Fibroblast of the conjunctiva (primary cell): ENCODE results near the gene MSX1.

ENCODE experiments used
- DNase-seq: peaks from one replicate; pipeline ENCODE4 v3.0.0-alpha.2; 2010; ENCODE audit warnings: low read depth

MSX1 gene

DNA sequence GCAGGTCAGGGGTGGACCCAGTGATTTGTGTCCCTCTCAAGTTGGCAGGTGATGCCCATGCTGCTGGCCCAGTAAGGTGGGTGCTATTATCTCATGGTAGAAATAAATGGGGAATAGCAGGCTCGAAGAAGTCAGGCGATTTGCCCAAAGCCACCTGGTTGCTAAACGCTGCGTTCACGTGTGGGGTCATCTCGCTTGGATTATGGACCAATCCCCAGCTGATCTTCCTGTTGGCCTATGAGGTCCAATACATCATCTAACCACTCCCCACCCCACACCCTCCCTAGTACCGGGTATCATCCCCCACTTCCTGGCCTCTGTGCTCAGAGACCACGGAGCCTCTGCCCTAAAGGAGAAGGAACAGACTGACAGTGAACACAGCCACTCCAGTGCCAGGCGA, 18.3 kb upstream of the MSX1 start:
- no peak for DNase-seq

DNA sequence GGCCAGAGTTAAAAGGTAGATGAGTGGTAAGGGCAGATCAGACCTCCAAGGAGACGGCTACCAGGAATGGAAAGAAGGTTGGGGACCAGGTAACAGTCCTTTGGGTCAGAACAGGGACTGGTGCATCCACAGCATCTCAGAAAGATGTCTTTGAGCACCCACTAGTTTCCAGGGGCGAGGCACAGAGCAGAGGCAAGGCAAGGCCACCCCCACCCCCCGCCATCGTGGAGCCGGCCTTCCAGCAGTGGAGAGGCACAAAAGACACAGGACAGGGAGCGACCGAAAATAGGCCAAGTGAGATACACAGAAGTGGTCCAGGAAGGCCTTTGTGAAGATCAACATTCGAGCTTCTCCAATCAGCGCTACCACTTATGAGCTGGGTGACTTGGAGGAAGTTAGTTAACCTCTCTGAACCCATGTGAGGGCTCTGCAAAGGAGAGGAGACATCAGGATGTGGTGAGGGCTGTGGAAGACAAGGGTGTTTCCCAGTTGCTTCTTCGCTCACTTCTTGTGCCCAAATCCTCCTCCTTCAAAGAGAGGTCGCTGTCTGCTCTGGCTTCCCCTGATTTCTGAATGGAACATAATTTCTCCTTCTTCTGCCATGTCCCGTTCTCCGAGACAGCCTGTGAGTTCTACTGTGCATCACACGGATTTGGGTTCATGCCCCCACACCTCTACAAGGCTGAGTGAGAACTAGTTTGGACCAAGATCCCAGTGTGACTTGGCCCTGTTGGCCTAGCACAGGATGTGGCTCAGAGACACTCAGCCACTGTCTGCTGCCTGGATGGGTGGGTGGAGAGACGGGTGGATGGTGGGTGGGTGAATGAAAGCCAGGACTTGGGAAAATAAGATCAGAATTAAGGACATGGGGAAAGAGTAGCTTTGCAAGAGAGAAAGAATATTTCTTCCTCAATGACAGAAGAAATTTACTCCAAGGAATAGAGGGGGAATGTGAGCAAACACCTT, 16.7 kb upstream of the MSX1 start:
- DNase-seq = no peak

DNA sequence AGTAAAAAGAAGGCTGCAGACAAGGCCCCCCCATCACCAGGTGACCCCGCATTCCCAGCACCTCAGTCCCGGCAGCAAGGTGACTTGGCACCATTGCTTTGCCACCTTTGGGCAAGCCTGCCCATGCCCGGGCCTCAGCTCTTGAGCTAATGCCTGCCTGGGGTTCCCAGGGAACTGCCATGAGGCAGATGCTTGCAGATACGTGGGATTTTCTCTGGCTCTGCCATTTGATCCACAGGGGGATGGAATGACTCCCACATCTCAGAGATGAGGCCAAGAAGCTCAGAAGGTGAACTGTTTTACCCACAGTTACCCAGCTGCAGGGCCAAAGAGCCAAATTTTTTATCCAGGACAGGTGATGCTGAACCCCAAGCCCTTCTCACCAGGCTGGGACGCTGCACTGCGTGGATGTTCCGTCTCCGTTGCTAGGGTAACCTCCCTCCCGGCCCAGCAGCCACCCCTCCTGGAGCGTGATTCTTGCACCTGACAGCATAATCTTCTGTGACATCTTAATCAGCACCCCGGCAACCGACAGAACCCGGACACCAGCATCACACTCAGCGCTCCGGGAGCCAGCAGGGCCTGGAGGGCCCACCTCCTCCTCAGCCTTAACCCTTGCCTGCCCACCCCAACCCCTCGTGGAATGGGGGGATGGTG, 15.7 kb upstream of the MSX1 start:
- no peak for DNase-seq

DNA sequence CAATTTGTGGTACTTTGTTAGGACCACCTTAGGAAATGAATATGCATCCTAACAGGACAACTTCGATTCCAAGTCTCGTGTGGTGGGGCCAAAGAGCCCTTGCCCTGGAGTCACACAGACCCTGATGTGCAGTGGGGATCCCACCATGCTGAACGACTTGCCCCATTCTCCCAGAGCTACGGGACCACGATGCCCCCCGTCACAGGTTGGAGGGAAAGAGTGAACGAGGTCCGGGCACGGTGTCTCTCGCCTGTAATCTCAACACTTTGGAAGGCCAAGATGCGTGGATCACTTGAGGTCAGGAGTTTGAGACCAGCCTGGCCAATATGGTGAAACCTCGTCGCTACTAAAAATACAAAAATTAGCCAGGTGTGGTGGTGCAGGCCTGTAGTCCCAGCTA, 14.4 kb upstream of the MSX1 start:
- DNase-seq = no peak

DNA sequence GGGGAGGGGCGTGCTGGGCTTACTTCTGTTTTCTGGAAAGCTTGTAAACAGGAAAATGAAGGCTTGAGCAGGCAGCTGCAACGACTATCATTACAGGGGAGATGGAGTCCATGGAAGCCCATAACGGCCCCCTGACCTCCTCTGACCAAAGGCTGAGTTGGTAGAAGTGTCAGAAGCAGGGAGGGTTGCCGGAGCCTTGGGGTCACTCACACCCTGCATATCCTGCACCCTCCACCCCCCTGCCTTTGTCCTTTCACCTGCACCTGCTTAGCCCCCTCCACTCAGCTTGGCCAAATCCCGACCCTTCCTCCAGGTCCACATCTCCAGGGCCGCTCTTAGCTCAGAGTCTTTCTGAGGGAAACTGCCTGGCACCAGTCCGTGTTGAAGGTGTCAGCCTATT, 12.5 kb upstream of the MSX1 start:
- DNase-seq = no peak

DNA sequence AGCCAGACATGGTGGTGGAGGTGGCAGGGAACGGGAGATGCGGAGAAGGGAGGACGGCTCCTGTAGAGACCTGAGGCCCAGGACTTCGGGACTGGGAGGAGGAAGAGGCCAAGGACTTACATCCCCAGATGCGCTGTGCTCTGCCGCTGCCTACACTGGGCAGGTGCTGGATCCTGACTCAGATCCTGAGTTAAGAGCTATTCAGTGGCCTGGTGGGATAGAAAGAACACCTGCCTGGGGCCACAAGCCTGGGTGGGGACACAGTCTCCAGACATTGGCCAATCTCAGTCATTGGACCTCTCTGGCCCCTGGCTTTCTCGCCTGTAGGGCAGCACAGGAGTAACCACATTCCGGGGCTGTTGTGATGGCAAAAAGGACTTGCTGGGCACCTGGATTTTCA, 10.9 kb upstream of the MSX1 start:
- no peak for DNase-seq

DNA sequence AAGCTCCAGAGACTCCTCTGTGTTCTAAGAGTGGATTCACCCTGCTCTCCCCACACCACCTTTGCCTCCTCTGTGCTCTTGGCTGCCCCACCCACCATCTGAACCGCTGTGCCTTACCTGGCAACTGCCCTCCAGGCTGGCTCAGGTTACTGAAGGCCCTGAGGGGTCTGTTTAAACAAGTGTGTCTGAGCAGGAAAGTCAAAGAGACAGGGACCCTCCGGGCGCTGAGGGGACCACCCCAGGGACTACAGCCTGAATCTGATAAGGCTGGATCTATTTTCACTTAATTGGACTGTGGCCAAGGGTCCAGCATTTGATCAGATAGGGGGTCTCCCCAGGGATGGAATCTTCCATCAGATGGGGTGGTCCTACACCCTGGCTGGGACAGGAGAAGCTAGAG, 10.4 kb upstream of the MSX1 start:
- no peak for DNase-seq

DNA sequence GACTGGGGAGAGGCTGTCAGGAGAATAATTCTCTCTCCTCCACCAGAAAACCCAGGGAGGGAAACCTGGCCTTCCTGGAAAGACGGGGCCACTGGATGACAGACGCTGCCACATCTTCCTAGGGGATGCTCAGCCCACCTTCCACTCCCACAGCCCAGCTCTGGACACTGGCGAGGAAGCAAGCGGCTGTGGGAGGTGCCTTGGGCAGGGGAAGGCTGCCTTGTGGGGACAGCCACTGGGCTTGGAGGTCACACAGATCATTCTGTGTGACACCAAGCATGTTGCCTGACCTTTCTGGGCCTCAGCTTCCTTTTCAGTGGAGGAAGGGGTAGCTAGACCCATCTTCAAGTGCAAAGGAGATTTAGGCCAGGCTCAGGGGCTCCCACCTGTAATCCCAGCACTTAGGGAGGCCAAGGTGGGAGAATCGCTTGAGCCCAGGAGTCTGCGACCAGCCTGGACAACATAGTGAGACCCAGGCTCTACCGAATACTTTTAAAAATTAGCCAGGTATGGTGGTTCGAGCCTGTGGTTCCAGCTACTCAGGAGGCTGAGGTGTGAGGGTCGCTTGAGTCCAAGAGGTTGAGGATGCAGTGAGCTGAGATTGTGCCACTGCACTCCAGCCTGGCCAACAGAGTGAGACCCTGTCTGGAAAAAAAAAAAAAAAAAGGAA, 9.8 kb upstream of the MSX1 start:
- no peak for DNase-seq

DNA sequence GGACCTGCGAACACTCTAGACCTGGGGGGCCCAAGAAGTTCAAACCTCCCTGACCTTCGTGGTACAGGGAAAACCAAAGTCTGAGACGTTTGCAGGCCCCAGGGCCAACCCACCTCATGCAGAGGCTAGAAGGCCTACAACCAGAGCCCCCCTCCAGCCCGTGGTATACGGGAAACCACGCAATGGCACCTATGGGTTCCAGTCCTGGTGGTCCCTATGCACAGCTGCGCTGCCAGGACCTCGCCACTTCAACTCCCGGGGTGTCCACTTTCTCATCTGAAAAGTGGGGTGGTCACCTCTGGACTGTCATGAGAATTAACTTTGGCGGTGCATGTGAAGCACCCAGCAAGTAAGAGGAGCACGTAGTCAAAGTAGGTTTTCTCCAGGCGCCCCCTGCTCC, 8.4 kb upstream of the MSX1 start:
- DNase-seq = no peak

DNA sequence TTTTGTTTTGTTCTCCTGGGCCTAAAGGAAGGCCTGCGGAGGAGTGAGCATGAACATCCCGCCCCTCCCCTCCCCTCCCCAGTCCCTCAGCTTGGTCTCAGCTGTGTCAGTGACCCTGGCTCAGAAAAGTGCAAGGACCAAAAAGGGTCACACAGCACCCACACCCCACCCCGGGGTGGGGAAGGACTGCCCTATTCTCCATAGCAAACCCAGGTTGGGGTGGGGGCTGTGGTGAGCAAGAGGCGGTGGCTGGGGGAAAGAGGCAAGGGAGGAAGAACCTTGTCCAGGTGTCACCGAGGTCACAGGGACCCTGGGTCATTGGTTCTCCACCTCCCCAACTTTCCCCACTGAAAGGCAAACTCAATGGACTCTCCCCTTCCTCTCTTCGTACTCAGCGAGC, 7.6 kb upstream of the MSX1 start:
- no peak for DNase-seq

DNA sequence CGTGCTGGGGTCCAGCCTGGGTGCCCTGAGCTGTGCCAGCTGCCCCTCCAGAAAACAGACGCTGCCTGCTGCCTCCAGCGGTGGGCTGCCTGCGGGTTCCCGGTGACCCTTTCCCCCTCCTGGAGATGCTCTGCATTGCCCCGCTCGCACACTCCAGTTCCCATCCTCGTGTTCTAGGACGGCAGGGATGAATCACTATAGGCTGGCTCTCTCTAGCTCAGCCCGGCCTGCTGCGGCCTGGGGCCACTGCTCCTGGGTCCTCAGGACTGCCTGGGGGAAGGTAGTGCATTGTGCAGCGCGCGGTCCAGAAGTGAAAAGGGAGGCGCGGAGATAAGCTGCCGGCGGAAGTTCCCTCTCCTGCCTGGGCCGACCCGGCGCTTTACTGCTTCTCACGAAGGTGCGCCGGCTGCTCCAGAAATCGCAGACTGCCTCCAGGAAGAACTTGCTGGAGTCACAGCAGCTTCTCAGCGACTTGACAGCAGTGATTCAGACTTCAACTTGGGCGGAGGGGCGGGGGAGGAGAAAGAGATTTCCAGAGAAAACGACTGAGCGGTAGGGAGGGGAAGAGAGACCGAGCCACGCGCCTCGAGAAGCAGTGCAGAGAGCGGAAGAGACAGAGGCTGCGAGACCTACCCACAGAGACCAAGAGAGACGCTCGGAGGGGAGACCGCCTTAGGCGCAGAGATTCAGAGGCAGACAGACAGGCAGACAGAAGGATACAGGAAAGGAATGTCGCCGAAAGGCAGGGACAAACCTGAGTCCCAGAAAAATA, 6.7 kb upstream of the MSX1 start:
- DNase-seq = no peak

DNA sequence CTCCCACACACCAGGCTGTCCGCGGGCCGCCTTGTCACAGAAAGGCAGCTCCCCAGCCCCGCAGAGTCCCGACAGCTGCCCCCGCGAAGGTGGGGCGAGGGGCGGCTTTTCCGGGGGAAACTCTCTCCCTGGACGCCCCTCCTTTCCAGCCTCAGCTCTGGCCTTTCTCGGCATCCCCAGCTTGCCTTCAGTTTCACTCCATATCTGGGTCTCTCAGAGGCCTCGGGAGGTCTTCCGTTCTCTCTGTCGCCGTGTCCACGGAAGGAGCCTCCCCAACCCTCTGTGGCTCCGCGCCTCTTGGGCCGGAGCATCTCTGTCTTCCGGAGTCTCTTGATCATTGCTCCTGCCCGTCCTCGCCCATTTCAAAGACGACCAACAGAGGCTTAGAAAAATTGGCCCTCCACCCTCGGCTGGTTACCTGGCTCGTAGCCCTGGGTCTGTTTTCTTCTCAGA, 6.1 kb upstream of the MSX1 start:
- DNase-seq = no peak

DNA sequence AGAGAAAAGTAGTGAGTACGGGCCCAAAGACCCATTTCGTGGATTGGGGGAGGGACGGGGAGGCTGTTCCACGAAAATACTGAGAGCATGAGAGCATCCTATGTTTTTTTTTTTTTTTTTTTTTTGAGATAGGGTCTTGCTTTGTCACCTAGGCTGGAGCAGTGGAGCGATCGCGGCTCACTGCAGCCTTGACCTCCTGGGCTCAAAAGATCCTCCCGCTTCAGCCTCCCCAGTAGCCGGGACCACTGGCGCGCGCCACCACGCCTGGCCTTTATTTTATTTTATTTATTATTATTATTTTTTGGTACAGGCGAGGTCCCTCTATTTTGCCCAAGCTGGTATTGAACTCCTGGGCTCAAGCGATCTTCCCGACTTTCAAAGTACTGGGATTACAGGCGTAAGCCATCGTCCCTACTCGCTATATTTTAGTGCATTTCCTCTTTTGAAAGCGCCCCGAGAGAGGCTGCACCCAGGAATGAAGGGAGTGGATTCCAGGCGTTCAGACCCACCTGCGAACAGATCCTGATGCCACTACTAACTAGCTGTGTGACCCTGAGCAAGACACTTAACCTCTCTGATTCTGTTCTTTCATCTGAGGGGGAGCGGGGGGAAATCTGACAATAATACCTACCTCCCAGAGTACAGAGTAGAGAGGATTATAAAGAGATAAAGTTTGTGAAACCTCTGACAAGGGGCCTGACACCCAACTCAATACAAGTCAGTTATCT, 5.4 kb upstream of the MSX1 start:
- DNase-seq = no peak

DNA sequence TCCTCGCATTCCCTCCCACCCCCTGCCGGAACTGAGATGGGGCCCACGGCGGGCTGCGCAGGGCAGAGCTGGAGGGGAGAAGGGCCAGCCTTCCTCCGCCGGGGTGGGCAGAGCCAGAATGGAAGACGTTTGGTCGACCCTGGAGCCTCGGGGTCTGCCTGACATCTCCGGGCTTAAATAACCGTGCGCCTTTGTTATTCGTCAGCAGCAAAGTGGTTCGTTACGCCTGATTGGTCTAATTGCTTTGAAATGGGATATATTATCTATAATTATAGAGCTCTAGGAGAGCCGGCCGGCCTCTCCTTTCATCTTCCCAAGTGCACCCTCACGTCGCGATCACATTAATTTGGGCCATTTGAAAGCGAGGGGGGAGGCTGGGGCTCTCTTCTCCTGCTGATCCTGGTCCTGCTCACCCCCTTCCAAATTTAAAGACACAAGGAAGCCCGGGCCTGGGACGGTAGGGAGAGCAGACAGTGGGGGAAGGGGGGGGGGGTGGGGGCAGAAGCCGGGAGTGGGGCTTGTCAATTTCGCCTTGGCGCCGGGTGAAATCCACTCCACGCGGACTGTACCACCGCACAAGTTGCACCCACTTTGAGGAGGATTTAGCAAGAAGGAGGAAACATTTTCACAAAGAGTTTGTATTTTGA, 4.7 kb upstream of the MSX1 start:
- DNase-seq = no peak

DNA sequence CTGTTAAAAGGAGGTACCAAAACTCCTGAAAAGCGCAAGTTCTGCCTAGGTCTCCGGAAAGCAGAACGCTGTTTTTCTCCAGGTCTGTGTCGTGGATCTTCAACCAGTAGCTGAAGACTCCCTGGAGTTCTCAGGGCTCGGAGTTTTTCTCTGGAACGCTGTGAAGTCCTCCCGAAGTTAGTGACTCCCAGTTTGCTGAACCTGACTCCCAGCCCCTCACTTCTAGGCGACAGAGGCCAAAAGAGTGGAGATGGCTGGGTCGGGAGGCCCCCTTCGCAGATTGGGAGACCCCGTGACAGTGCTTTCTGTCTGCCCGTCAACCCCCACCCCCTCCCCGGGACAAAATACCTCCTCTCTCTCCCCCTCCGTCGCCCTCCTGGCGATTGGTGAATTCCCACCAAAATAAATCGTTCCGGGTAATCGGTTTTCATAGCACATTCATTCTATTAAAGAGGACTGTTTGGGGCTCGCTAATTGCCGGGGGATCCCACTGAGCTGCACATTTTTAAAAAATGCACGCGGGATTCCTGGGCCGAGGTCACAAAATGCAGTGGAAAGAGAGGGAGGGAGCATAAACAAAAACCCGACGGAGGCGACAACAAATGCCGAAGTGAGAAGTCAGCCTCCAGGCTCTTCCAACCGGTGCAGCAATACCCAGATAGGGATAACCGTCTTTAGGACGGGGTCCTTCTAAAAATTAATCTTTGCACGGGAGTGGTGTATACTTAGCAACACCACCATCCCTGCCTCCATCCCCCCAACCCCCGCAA, 4.0 kb upstream of the MSX1 start:
- no peak for DNase-seq

DNA sequence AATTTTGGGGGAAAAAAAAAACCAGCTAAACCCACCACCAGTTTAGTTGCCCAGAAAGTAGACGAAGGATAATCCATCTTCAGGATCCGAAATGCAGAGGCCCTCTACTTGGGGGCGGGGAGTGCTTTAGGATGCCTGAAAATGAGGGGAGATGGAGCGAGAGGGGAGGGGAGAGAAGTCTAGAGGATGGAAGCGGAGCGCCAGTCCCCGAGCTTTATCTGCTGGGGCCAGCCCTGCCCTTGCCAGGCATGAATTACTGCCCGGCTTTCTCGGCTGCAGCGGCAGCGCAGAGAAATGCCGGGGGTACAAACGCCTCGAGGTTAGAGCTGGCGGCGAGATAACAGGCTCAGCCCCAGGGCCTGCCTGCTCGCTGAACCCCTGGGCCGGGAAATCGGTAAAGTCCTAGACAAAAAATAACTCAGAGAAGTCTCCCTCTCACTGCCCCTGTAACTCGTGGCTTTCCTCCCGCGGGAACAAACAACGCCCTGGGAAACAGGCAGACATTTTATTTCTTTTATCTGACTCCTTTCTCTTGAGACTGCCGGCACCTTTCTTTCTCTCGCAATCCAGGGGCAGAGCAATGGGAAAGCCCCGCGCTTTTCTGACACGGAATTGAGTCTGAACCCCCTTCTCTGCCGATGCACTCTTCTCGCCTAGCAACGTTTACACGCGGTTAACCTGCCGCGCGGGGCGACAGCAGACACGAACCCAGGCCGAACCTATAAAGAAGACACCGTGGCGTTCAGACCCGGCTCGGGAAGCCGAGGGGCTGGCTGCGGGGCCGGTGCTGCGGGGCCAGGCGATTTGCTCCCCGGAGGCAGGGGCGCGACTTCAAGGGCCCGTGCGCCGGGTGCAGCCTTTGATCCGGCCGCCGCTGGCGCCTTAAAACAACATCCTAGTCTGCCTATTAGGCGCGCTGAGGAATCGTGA, 3.1 kb upstream of the MSX1 start:
- no peak for DNase-seq

DNA sequence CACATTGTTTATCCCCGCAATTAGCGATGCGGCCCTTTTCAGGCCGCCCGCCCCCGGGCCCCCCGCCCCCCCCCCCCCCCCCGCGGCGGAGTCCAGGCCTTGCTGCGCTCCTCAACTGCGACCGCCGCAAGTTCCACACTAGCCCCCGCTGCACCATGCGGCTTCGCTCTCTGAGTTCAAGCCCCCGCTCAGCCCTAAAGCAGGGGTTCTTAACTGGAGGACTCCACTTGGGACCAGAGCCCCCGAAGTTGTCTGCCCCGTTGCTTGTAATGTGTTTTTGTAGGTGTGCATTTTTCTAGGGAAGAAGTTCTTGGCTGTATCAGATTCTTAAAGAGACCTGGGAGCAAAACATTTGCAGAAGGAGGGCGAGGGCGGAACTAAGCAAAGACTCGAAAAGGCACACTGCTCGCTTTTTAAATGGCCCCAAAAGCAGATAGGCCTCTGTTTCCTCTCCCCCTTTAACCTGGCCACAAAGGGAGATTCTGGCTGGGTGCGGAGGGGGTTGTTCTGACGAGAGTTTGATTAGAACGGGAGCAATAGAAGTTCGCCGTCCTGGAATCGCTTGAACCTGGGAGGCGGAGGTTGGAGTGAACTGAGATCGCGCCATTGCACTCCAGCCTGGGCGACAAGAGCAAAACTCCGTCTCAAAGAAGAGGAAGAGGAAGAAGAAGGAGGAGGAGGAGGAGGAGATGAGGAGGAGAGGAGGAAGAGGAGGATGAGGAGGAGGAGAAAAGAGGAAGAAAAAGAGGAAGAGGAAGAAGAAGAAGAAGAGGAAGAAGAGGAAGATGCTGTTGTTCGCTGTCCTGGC, 2.3 kb upstream of the MSX1 start:
- DNase-seq = no peak

DNA sequence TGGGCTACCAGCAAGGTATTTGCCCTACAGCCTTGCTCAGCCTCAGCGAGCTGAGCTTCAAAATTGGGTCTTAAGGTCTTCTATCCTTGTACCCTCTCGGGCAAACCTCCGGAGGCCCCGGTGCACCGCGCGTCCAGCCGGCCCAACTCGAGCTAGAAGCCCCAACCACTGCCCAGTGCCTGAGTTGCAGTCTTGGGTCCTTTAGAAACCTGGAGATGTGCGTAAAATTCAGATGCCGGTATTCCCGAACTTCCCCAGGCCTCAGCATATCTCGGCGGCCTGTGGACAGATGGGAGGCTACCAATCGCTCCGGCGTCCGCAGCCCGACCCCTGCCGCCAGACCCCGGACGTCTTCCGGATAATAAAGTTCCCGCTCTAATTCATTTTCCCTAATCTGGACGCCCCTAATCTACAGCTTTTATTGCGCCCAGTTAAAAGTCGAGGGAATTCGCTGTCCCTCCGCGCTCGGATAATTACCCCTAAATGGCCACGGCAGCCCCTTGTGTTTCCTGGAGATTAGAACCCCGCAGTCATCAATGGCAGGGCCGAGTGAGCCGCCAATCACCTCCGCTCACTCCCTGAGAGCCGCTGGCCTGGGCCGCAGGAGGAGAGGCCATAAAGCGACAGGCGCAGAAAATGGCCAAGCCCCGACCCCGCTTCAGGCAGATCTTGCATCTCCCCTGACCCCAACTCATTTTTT, 1.5 kb upstream of the MSX1 start:
- no peak for DNase-seq
